ENCODE data around the gene ANK3.

Gene ANK3

GRCh38 chr10:60069311-60069710 lies 320.4 kb downstream of the ANK3 start:
- no peak for TF ChIP-seq CTCF (conservative IDR thresholded peaks at IDR 0.05; ENCODE audit: low read length)
- no peak for DNase-seq (ENCODE audit: low read depth)
- no peak overlapping the region for H3K4me3 ChIP-seq (ENCODE audit: low read length)

GRCh38 chr10:60050366-60050765 lies 339.3 kb downstream of the ANK3 start:
- TF ChIP-seq CTCF (conservative IDR thresholded peaks at IDR 0.05; ENCODE audit: low read length): no peak

GRCh38 chr10:60048091-60048501 lies 341.6 kb downstream of the ANK3 start:
- TF ChIP-seq CTCF (conservative IDR thresholded peaks at IDR 0.05; ENCODE audit: low read length): peak; percentile 50
- no peak overlapping the region for H3K4me3 ChIP-seq (ENCODE audit: low read length)
- DNase-seq (ENCODE audit: low read depth): peak; percentile 45

More at GRCh38 chr10:60050366-60050765, 339.3 kb downstream of the ANK3 start:
- no peak overlapping the region for H3K4me3 ChIP-seq (ENCODE audit: low read length)
- no peak for DNase-seq (ENCODE audit: low read depth)

GRCh38 chr10:60045571-60045970 lies 344.1 kb downstream of the ANK3 start:
- no peak for DNase-seq (ENCODE audit: low read depth)
- TF ChIP-seq CTCF (conservative IDR thresholded peaks at IDR 0.05; ENCODE audit: low read length): no peak
- H3K4me3 ChIP-seq (ENCODE audit: low read length): no peak overlapping the region

- H3K4me3 ChIP-seq (ENCODE audit: low read length): no peak overlapping the region
- no peak for TF ChIP-seq CTCF (conservative IDR thresholded peaks at IDR 0.05; ENCODE audit: low read length)
- DNase-seq (ENCODE audit: low read depth): no peak
Measured at GRCh38 chr10:60044971-60045370, 344.7 kb downstream of the ANK3 start.

GRCh38 chr10:60044242-60044641 lies 345.4 kb downstream of the ANK3 start:
- TF ChIP-seq CTCF (conservative IDR thresholded peaks at IDR 0.05; ENCODE audit: low read length): no peak
- H3K4me3 ChIP-seq (ENCODE audit: low read length): no peak overlapping the region
- DNase-seq (ENCODE audit: low read depth): peak; percentile 91

- DNase-seq (ENCODE audit: low read depth): no peak
- no peak overlapping the region for H3K4me3 ChIP-seq (ENCODE audit: low read length)
- no peak for TF ChIP-seq CTCF (conservative IDR thresholded peaks at IDR 0.05; ENCODE audit: low read length)
Measured at GRCh38 chr10:60043561-60044241, 346.0 kb downstream of the ANK3 start.
